ENCODE results near the gene RBM4. TPM values are rescaled to one million over a fixed set of nuclear protein-coding genes. Genes with fewer than 3 reads are reported as not detected.

Gene RBM4
- total and polyA plus RNA-seq, 2 of the 13 experiments (the other 11 are each of a cell fraction or from before 2014, with no cell fraction given): 126 to 136 TPM

GRCh38 chr11:66625752-66626149 is 12.8 kb upstream of the RBM4 start (continued):
- TF ChIP-seq PHF5A (CRISPR knock-in tag; IDR thresholded peaks at IDR 0.05; ENCODE audit: low read depth, unreplicated experiment) (no peak), EHMT2 (IDR thresholded peaks at IDR 0.05; ENCODE audit: borderline replicate concordance, low read depth, low read length) (no peak)

DNA sequence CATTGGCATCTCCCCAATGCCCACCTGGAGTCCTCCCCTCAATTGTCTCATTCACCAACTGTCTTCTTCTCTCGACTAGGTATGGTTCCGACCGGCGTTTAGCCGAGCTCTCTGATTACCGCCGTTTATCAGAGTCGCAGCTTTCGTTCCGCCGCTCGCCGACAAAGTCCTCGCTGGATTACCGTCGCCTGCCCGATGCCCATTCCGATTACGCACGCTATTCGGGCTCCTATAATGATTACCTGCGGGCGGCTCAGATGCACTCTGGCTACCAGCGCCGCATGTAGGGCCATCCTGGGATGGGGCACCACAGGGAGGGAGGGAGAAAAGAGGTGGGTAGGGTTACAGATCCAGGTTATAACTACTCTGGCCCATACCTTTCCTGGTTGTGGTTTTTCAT is 12.1 kb upstream of the RBM4 start:
- Histone ChIP-seq H3K4me3 (replicated peaks in 1 of 3; ENCODE audit: insufficient read depth in 1 of 3, low read depth in 2 of 3, low read length in 3 of 3) (no peak overlapping the region), H3K9me3 (ENCODE audit: low read length) (no peaks in the 10 kb centered on the region), H3K27me3 (ENCODE audit: control insufficient read depth in 1 of 2, insufficient read depth in 2 of 2, low read length in 2 of 2) (no peaks in the 10 kb centered on the region), H3K4me2 (ENCODE audit: low read depth, low read length) (no peak overlapping the region), H3K79me2 (ENCODE audit: insufficient read depth, low read length) (peaks cover 95% of the 10 kb centered on the region), H3K36me3 (replicated peaks in 1 of 2; ENCODE audit: control insufficient read depth in 1 of 2, insufficient read depth in 2 of 2, low read length in 2 of 2) (peaks cover 41 to 81% of the 10 kb centered on the region in 2 experiments), H3K4me1 (ENCODE audit: insufficient read depth, low read length) (peaks cover 24% of the 10 kb centered on the region), H2AFZ (ENCODE audit: low read length) (no peak overlapping the region), H3K9ac (ENCODE audit: insufficient read depth, low read depth, low read length) (no peak overlapping the region), H3K27ac (ENCODE audit: extremely low read length, insufficient read depth, low read length) (no peak overlapping the region), H4K20me1 (ENCODE audit: insufficient read depth, low read length) (peaks cover 45% of the 10 kb centered on the region)
- DNase-seq (ENCODE audit: low spot score) (no peak), ATAC-seq (no peak), FAIRE-seq (no peak)
- TF ChIP-seq YEATS2 (CRISPR knock-in tag; IDR thresholded peaks at IDR 0.05; ENCODE audit: borderline replicate concordance): no peak
- CTCF ChIA-PET (ENCODE audit: low intra/inter-chr PET ratio, low total read pairs): no interaction called here
- BruUV-seq (replicated peaks): no TSS peak
- in situ Hi-C loops (cut with HindIII; ENCODE audit: extremely low pct_ligation_motif_present, low pct_unique_long_range_greater_than_20kb) (no loop called here), intact Hi-C loops (cut with micrococcal nuclease; ENCODE audit: unreplicated experiment) (no loop called here)
- WGBS (ENCODE audit: low lambda C conversion rate): 99% methylated on average over 25 of the region's 25 CpGs
- POLR2A ChIA-PET: interaction anchor here (1.2 to 10.6 kb wide), 4 partner anchors 10 to 34 kb away, joined by 3 to 211 read pairs (median 16); partner anchors contain the start of genes CCDC87, RBM14 and RBM4

DNA sequence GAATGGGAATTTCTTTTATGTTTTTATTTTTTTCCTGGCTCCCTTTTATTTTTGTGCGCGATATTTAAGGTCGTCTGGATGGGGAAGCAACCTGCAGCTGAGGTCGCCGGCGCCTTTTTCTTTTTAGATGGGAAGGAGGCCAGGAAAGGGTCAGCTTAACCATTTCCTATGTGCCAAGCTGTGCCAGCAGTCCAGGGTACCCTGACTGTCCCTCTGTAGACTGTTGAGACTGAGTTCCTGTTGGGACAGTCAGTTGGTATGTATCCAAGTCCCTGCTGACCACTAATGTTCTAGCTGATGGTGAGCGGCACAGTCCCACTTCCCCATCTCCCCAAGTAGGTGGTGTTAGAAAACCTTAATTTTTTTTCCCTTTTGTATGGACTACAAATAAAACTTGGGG is 11.6 kb upstream of the RBM4 start:
- Histone ChIP-seq H3K27me3 (ENCODE audit: control insufficient read depth in 1 of 2, insufficient read depth in 2 of 2, low read length in 2 of 2) (no peaks in the 10 kb centered on the region), H3K9me3 (ENCODE audit: low read length) (no peaks in the 10 kb centered on the region), H3K36me3 (replicated peaks in 1 of 2; ENCODE audit: control insufficient read depth in 1 of 2, insufficient read depth in 2 of 2, low read length in 2 of 2) (peaks cover 41 to 77% of the 10 kb centered on the region in 2 experiments), H3K27ac (ENCODE audit: extremely low read length, insufficient read depth, low read length) (no peak overlapping the region), H3K4me1 (ENCODE audit: insufficient read depth, low read length) (peaks cover 18% of the 10 kb centered on the region), H4K20me1 (ENCODE audit: insufficient read depth, low read length) (peaks cover 42% of the 10 kb centered on the region), H3K4me3 (replicated peaks in 1 of 3; ENCODE audit: insufficient read depth in 1 of 3, low read depth in 2 of 3, low read length in 3 of 3) (no peak overlapping the region), H2AFZ (ENCODE audit: low read length) (no peak overlapping the region), H3K9ac (ENCODE audit: insufficient read depth, low read depth, low read length) (no peak overlapping the region), H3K79me2 (ENCODE audit: insufficient read depth, low read length) (peaks cover 95% of the 10 kb centered on the region), H3K4me2 (ENCODE audit: low read depth, low read length) (no peak overlapping the region)
- intact Hi-C loops (cut with micrococcal nuclease; ENCODE audit: unreplicated experiment) (no loop called here), in situ Hi-C loops (cut with HindIII; ENCODE audit: extremely low pct_ligation_motif_present, low pct_unique_long_range_greater_than_20kb) (no loop called here)
- CTCF ChIA-PET (ENCODE audit: low intra/inter-chr PET ratio, low total read pairs): no interaction called here
- POLR2A ChIA-PET: interaction anchor here (1.2 to 2.8 kb wide), 2 partner anchors 11 to 34 kb away, joined by 3 to 19 read pairs; partner anchors contain the start of genes CCDC87 and RBM4
- 99% methylated on average over 6 of the region's 7 CpGs for WGBS (ENCODE audit: low lambda C conversion rate)
- ATAC-seq: no peak
- TF ChIP-seq, protein P1, sequence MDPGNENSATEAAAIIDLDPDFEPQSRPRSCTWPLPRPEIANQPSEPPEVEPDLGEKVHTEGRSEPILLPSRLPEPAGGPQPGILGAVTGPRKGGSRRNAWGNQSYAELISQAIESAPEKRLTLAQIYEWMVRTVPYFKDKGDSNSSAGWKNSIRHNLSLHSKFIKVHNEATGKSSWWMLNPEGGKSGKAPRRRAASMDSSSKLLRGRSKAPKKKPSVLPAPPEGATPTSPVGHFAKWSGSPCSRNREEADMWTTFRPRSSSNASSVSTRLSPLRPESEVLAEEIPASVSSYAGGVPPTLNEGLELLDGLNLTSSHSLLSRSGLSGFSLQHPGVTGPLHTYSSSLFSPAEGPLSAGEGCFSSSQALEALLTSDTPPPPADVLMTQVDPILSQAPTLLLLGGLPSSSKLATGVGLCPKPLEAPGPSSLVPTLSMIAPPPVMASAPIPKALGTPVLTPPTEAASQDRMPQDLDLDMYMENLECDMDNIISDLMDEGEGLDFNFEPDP (CRISPR knock-in tag; conservative IDR thresholded peaks at IDR 0.05): 0 out of 2 replicates have a peak, but pooled peaks have one; percentile 31
- TF ChIP-seq POGK (CRISPR knock-in tag; conservative IDR thresholded peaks at IDR 0.05) (no peak), ZNF260 (CRISPR knock-in tag; IDR thresholded peaks at IDR 0.05; ENCODE audit: borderline replicate concordance, low read depth) (no peak), ZNF333 (CRISPR knock-in tag; IDR thresholded peaks at IDR 0.05; ENCODE audit: borderline replicate concordance) (no peak)
- no TSS peak for BruUV-seq (replicated peaks)
- DNase-seq (ENCODE audit: low spot score): no peak
- FAIRE-seq: no peak

Measured in HepG2 (cell line).